ENCODE measurements around the gene ANKLE1. TPM values are rescaled to one million over a fixed set of nuclear protein-coding genes. Genes with fewer than 3 reads are reported as not detected.

ANKLE1 gene, protein sequence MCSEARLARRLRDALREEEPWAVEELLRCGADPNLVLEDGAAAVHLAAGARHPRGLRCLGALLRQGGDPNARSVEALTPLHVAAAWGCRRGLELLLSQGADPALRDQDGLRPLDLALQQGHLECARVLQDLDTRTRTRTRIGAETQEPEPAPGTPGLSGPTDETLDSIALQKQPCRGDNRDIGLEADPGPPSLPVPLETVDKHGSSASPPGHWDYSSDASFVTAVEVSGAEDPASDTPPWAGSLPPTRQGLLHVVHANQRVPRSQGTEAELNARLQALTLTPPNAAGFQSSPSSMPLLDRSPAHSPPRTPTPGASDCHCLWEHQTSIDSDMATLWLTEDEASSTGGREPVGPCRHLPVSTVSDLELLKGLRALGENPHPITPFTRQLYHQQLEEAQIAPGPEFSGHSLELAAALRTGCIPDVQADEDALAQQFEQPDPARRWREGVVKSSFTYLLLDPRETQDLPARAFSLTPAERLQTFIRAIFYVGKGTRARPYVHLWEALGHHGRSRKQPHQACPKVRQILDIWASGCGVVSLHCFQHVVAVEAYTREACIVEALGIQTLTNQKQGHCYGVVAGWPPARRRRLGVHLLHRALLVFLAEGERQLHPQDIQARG
- total RNA-seq, result 17.3 and 17.9 TPM in 2 replicates

DNA sequence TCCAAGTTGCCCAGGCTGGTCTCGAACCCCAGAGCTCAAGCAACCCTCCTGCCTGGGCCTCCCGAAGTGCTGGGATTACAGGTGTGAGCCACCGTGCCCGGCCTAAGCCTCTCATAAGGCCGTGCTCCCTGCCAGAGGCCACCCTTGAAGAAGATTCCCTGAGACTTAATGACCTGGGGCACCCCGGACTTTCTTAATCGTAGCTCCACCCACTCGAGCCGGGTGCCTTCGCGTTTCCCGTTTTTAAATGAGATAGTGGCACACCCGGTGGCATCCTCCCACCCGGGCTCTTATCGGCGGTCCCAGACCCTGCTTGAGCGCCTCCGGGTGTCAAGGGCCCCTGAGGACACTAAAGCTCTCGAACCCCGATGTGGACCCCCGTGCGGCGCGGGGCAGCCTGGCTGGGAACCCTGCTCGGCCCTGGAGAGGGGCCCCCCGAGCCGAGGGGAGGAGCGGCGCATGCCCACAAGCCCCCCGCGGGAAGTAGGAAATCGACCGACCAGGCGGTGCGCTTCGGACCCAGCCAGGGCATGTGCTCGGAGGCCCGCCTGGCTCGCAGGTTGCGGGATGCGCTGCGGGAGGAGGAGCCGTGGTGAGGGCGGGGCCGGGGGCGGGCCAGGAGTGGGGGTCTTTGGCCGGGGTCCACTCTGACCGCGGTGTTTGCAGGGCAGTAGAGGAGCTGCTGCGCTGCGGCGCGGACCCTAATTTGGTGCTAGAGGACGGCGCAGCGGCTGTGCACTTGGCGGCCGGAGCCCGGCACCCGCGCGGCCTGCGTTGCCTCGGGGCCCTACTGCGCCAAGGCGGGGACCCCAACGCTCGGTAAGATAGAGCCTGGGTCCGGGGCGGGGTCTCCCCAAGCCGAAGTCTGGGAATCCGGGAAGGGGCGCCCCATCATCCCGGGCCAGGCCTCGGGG is at the start of gene ANKLE1:
Gene ANKLE1, plus strand, starts transcription at position 511 of the 914 bp plus-strand sequence. Its CDS starts 20 bp downstream, at position 531.
- peak within 1 kb of the TSS; percentile 87 for H3K27ac Mint-ChIP-seq
- peak within 1 kb of the TSS; percentile 92 for H3K4me3 Mint-ChIP-seq
- peaks cover 2% of the 10 kb centered on the region for H3K27me3 Mint-ChIP-seq
- H3K9me3 Mint-ChIP-seq, result no peaks in the 10 kb centered on the region
- H3K36me3 Mint-ChIP-seq (ENCODE audit: low read depth), result peaks cover 16% of the 10 kb centered on the region
- peak; percentile 77 for DNase-seq
- peaks cover 8% of the 10 kb centered on the region for H3K4me1 Mint-ChIP-seq
- intact Hi-C loops (cut with micrococcal nuclease), result loop anchor here (1.0 to 10.0 kb wide), 5 partner anchors 20 to 511 kb away; no protein-coding TSS in a partner anchor

GRCh38 chr19:17232258-17232657 is 49.4 kb upstream of the ANKLE1 start:
- H3K4me3 Mint-ChIP-seq, result no peak overlapping the region
- DNase-seq, result no peak
- no peaks in the 10 kb centered on the region for H3K9me3 Mint-ChIP-seq
- no peak overlapping the region for H3K27ac Mint-ChIP-seq
- no peaks in the 10 kb centered on the region for H3K27me3 Mint-ChIP-seq
- intact Hi-C loops (cut with micrococcal nuclease), result loop anchor here (10.0 kb wide), 1 partner anchor 53 kb away; the partner anchor contains the start of gene ANKLE1
- peaks cover 3% of the 10 kb centered on the region for H3K4me1 Mint-ChIP-seq
- peaks cover 9% of the 10 kb centered on the region for H3K36me3 Mint-ChIP-seq (ENCODE audit: low read depth)

GRCh38 chr19:17234911-17235299 is 46.8 kb upstream of the ANKLE1 start:
- Mint-ChIP-seq H3K27ac (peak overlapping the region; percentile 86), H3K9me3 (no peaks in the 10 kb centered on the region), H3K27me3 (no peaks in the 10 kb centered on the region), H3K36me3 (ENCODE audit: low read depth) (peaks cover 9% of the 10 kb centered on the region), H3K4me1 (peaks cover 5% of the 10 kb centered on the region), H3K4me3 (peak overlapping the region; percentile 84)
- intact Hi-C loops (cut with micrococcal nuclease), result loop anchor here (1.0 to 10.0 kb wide), 3 partner anchors 9 to 160 kb away; partner anchors contain the start of genes ANKLE1, HAUS8, MYO9B and OCEL1
- DNase-seq, result peak; percentile 92

- H3K9me3 Mint-ChIP-seq, result no peaks in the 10 kb centered on the region
- intact Hi-C loops (cut with micrococcal nuclease), result loop anchor here (1.0 to 10.0 kb wide), 3 partner anchors 9 to 161 kb away; partner anchors contain the start of genes ANKLE1, HAUS8, MYO9B and OCEL1
- H3K4me3 Mint-ChIP-seq, result peak overlapping the region; percentile 84
- H3K27me3 Mint-ChIP-seq, result no peaks in the 10 kb centered on the region
- peak overlapping the region; percentile 86 for H3K27ac Mint-ChIP-seq
- DNase-seq, result peak; percentile 93
- peaks cover 9% of the 10 kb centered on the region for H3K36me3 Mint-ChIP-seq (ENCODE audit: low read depth)
- H3K4me1 Mint-ChIP-seq, result peaks cover 5% of the 10 kb centered on the region
These were observed 46.3 kb upstream of the ANKLE1 start for GRCh38 chr19:17235300-17235970.

DNA sequence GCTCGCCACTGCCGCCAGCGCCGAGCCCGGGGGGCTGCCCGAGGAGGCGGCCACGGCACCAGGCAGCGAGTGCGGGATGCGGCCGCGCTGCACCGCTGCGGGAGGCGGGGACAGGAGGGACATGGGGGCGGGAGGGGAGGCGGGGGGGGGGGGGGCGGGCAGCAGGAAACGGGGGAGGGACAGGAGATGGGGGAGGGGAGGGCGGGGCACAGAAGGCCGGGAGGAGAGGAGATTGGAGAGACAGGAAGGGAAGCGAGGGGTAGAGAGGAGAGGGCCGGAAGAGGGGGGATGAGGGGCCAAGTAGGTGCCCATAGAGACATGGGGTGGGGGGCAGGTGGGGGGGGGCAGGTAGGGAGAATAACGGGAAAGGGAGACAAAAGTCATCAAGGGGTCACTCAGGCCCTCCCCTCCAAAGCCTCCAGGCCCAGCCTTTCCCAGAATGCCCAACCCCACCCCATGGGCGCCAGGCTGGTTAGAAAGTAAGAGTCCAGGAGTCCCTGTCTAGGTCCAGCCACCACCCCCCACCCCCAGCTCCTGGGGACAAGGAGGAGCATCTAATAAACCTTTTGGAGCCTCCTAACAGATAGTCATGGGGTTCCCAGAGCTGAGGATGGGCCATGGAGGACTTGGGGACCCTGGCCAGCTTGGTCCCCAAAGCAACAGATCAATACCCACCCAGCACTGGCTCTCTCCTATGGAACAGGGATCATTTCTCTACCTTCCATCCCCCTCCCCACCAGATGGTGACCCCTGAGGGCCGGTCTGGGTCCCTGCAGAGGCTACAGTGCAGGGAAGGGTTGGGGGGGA is 45.5 kb upstream of the ANKLE1 start:
- Mint-ChIP-seq H3K27ac (peak overlapping the region; percentile 25), H3K27me3 (no peaks in the 10 kb centered on the region), H3K36me3 (ENCODE audit: low read depth) (peaks cover 7% of the 10 kb centered on the region), H3K4me3 (peak overlapping the region; percentile 84), H3K9me3 (no peaks in the 10 kb centered on the region), H3K4me1 (peaks cover 5% of the 10 kb centered on the region)
- intact Hi-C loops (cut with micrococcal nuclease), result loop anchor here (1.0 to 10.0 kb wide), 3 partner anchors 10 to 161 kb away; partner anchors contain the start of genes ANKLE1, HAUS8, MYO9B and OCEL1
- no peak for DNase-seq

- peak overlapping the region; percentile 58 for H3K4me3 Mint-ChIP-seq
- peak overlapping the region; percentile 75 for H3K27ac Mint-ChIP-seq
- H3K9me3 Mint-ChIP-seq, result no peaks in the 10 kb centered on the region
- intact Hi-C loops (cut with micrococcal nuclease), result loop anchor here (10.0 kb wide), 1 partner anchor 48 kb away; the partner anchor contains the start of gene ANKLE1
- no peak for DNase-seq
- no peaks in the 10 kb centered on the region for H3K27me3 Mint-ChIP-seq
- H3K4me1 Mint-ChIP-seq, result peaks cover 5% of the 10 kb centered on the region
- H3K36me3 Mint-ChIP-seq (ENCODE audit: low read depth), result peaks cover 5% of the 10 kb centered on the region
These were observed 44.7 kb upstream of the ANKLE1 start for GRCh38 chr19:17236811-17237543.

DNA sequence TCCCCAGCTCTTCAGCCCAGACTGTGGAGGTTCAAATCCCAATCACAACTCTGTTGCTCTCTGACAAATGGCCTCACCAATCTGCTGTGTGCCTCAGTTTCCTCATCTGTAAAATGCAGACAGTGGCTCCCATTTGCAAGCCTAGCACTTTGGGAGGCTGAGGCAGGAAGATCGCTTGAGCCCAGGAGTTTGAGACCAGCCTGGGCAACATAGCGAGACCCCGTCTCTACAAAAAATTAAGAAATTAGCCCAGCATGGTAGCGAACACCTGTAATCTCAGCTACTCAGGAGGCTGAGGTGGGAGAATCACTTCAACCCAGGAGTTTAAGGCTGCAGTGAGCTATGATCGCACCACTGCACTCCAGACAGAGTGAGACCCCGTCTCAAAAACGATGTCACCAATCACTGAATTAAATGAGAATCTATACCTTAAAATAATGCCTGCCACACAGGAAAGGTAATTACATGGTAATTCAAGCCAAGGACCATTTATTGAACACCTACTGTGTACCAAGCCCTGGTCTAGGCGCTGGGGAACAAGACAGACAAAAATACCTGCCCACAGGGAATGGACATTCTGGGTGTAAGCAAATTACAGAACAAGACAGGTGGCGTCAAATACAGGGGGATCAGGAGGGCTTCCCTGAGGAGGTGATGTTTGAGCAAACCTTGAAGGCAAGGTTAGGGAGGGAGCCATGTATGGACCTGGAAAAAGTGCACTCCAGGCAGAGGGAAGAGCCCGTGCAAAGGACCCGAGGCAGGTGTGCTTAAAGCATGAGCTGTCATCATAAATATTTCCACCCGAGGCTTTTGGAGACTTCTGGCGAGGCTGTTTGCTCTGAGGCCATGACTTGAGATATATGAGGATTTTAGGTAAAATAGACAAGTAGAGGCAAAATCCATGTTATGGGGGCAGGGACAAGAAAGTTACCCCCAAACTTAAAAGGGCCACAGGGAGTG is 43.7 kb upstream of the ANKLE1 start:
- Mint-ChIP-seq H3K9me3 (no peaks in the 10 kb centered on the region), H3K27ac (no peak overlapping the region), H3K36me3 (ENCODE audit: low read depth) (peaks cover 2% of the 10 kb centered on the region), H3K4me3 (peak overlapping the region; percentile 58), H3K27me3 (no peaks in the 10 kb centered on the region), H3K4me1 (peaks cover 5% of the 10 kb centered on the region)
- intact Hi-C loops (cut with micrococcal nuclease), result loop anchor here (10.0 kb wide), 1 partner anchor 47 kb away; the partner anchor contains the start of gene ANKLE1
- DNase-seq, result no peak

- intact Hi-C loops (cut with micrococcal nuclease), result no loop called here
- no peaks in the 10 kb centered on the region for H3K9me3 Mint-ChIP-seq
- no peak overlapping the region for H3K27ac Mint-ChIP-seq
- peaks cover 8% of the 10 kb centered on the region for H3K27me3 Mint-ChIP-seq
- no peak overlapping the region for H3K4me3 Mint-ChIP-seq
- DNase-seq, result no peak
- H3K36me3 Mint-ChIP-seq (ENCODE audit: low read depth), result no peaks in the 10 kb centered on the region
- H3K4me1 Mint-ChIP-seq, result peaks cover 2% of the 10 kb centered on the region
These were observed 41.5 kb upstream of the ANKLE1 start for GRCh38 chr19:17240062-17240752.

GRCh38 chr19:17240826-17241399 is 40.8 kb upstream of the ANKLE1 start:
- intact Hi-C loops (cut with micrococcal nuclease), result no loop called here
- Mint-ChIP-seq H3K27ac (no peak overlapping the region), H3K9me3 (no peaks in the 10 kb centered on the region), H3K4me3 (no peak overlapping the region), H3K27me3 (peaks cover 8% of the 10 kb centered on the region), H3K4me1 (peaks cover 2% of the 10 kb centered on the region), H3K36me3 (ENCODE audit: low read depth) (no peaks in the 10 kb centered on the region)
- DNase-seq, result no peak

DNA sequence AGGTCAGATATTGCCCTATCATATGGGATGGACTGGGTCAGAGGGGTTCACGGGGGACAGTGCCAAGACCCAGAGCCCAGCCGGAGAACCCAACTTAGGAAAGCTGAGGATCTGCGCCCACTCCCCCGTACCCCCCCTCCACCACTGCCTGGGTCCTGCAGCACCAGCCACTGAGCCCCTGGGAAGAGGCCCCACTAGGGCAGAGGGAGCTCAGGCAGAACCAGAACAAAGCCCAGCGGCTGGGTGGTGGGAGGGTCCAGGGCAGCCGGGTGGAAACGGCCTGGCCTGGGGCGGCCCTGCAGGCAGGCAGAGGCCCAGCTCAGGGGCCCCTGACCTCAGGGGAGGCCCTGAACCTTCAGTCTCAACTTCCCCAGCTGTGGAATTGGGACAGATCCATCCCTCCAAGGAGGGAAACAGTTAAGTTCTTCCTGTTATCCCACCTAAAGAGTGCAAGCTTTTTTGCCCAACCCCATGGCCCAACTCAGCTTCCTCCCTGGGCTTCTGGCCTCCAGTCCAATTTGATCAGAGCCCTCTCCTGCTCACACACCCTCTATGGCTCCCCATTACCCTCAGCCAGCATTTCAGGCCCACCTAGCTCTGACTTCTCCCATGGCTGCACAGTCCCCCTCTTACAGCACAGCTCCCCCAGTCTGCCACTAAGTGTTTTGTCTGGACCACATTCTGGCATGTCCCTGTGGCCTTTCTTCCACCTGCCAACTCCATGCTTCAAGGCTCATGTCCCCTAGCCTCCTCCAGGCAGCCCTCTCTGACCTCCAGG is 39.1 kb upstream of the ANKLE1 start:
- Mint-ChIP-seq H3K9me3 (no peaks in the 10 kb centered on the region), H3K4me3 (no peak overlapping the region), H3K4me1 (peaks cover 8% of the 10 kb centered on the region), H3K27ac (peak overlapping the region; percentile 20), H3K27me3 (peaks cover 14% of the 10 kb centered on the region), H3K36me3 (ENCODE audit: low read depth) (no peaks in the 10 kb centered on the region)
- no peak for DNase-seq
- intact Hi-C loops (cut with micrococcal nuclease), result no loop called here

Data from activated CD4-positive, alpha-beta T cell treated with anti-CD3 and anti-CD28 coated beads, Interleukin-2, amount 10 ng/mL, durations not matched to agents 24 days and 14 days (primary cell).